Measurements from ENCODE around the gene LSAMP.

GRCh38 chr3:116263842-116264545 is 181.3 kb downstream of the LSAMP start:
- no peak for TF ChIP-seq CTCF (IDR thresholded peaks at IDR 0.05)
- TF ChIP-seq POLR2AphosphoS5 (IDR thresholded peaks at IDR 0.05; ENCODE audit: low read depth, low read length), result no peak
- no peak for TF ChIP-seq REST (IDR thresholded peaks at IDR 0.05; ENCODE audit: insufficient read depth in 1 of 2, low read depth in 2 of 2, low read length in 1 of 2)
- TF ChIP-seq SIN3A (IDR thresholded peaks at IDR 0.05; ENCODE audit: borderline replicate concordance, insufficient read depth, low read depth, low read length), result no peak
